ENCODE data around the gene PSKH1.
"Not testable (repeated sequence)": the region's sequence is repeated elsewhere in the genome, so short reads cannot be mapped to it uniquely, and the experiment has no call there.

The PSKH1 gene

GRCh38 chr16:67923414-67924116, 30.5 kb downstream of the PSKH1 start:
- DNase-seq (ENCODE audit: low read depth in 4 of 4, low spot score in 1 of 4) = no peak

- DNase-seq (ENCODE audit: low read depth in 4 of 4, low spot score in 1 of 4) = no peak
Measured at GRCh38 chr16:67924140-67924906, 31.3 kb downstream of the PSKH1 start.

GRCh38 chr16:67926181-67926750, 33.2 kb downstream of the PSKH1 start:
- no peak for DNase-seq (ENCODE audit: low read depth in 4 of 4, low spot score in 1 of 4)

GRCh38 chr16:67927131-67927941, 34.3 kb downstream of the PSKH1 start:
- no peak for DNase-seq (ENCODE audit: low read depth in 4 of 4, low spot score in 1 of 4)

- no peak for DNase-seq (ENCODE audit: low read depth in 4 of 4, low spot score in 1 of 4)
Measured at GRCh38 chr16:67928147-67928546, 35.1 kb downstream of the PSKH1 start.

GRCh38 chr16:67928561-67929364, 35.7 kb downstream of the PSKH1 start:
- DNase-seq (ENCODE audit: low read depth in 4 of 4, low spot score in 1 of 4) = peak in 3 of 4 experiments; percentile 60 to 64 (median 61)

GRCh38 chr16:67930191-67930590, 37.1 kb downstream of the PSKH1 start:
- no peak for DNase-seq (ENCODE audit: low read depth in 4 of 4, low spot score in 1 of 4)

GRCh38 chr16:67930678-67931211, 37.7 kb downstream of the PSKH1 start:
- no peak for DNase-seq (ENCODE audit: low read depth in 4 of 4, low spot score in 1 of 4)

- DNase-seq (ENCODE audit: low read depth in 4 of 4, low spot score in 1 of 4) = no peak
Measured at GRCh38 chr16:67931712-67932461, 38.8 kb downstream of the PSKH1 start, which contains the start of gene CTRL. Gene CTRL (minus strand): TSS chr16:67931862. CDS start chr16:67931852, 10 bp downstream.

- DNase-seq (ENCODE audit: low read depth in 4 of 4, low spot score in 1 of 4) = no peak
Measured at GRCh38 chr16:67932462-67932840, 39.4 kb downstream of the PSKH1 start.

GRCh38 chr16:67933805-67934204, 40.8 kb downstream of the PSKH1 start:
- DNase-seq (ENCODE audit: low read depth in 4 of 4, low spot score in 1 of 4) = no peak

- DNase-seq (ENCODE audit: low read depth in 4 of 4, low spot score in 1 of 4) = no peak
Measured at GRCh38 chr16:67934306-67935100, 41.4 kb downstream of the PSKH1 start.

- DNase-seq (ENCODE audit: low read depth in 4 of 4, low spot score in 1 of 4) = no peak
Measured at GRCh38 chr16:67935101-67935401, 42.0 kb downstream of the PSKH1 start.

GRCh38 chr16:67935402-67936123, 42.5 kb downstream of the PSKH1 start:
- DNase-seq (ENCODE audit: low read depth in 4 of 4, low spot score in 1 of 4) = peak; percentile 78 to 97 (median 85)

GRCh38 chr16:67936124-67936879, 43.2 kb downstream of the PSKH1 start, which contains the start of gene PSMB10:
Gene PSMB10 (minus strand): TSS chr16:67936850. CDS start chr16:67936749, 101 bp downstream.
- DNase-seq (ENCODE audit: low read depth in 4 of 4, low spot score in 1 of 4) = peak in 2 of 4 experiments; percentile 41 to 60

GRCh38 chr16:67936880-67937605, 44.0 kb downstream of the PSKH1 start:
- DNase-seq (ENCODE audit: low read depth in 4 of 4, low spot score in 1 of 4) = peak in 1 of 4 experiments; percentile 66

- not testable (repeated sequence) for DNase-seq (ENCODE audit: low read depth in 4 of 4, low spot score in 1 of 4)
Measured at GRCh38 chr16:67937713-67938112, 44.7 kb downstream of the PSKH1 start.

All from stimulated activated CD4-positive, alpha-beta T cell treated with anti-CD3 and anti-CD28 coated beads, Interleukin-1b, Interleukin-23, amount 100 ng/mL, for 24 hours (primary cell).